ENCODE results near the gene PCMT1. TPM values are rescaled to one million over a fixed set of nuclear protein-coding genes. Genes with fewer than 3 reads are reported as not detected.

The PCMT1 gene
- total and polyA plus RNA-seq, 10 of the 15 experiments (the other 5 are each of a cell fraction or from before 2014, with no cell fraction given) = 48.5 to 126 (median 81.2) TPM

DNA sequence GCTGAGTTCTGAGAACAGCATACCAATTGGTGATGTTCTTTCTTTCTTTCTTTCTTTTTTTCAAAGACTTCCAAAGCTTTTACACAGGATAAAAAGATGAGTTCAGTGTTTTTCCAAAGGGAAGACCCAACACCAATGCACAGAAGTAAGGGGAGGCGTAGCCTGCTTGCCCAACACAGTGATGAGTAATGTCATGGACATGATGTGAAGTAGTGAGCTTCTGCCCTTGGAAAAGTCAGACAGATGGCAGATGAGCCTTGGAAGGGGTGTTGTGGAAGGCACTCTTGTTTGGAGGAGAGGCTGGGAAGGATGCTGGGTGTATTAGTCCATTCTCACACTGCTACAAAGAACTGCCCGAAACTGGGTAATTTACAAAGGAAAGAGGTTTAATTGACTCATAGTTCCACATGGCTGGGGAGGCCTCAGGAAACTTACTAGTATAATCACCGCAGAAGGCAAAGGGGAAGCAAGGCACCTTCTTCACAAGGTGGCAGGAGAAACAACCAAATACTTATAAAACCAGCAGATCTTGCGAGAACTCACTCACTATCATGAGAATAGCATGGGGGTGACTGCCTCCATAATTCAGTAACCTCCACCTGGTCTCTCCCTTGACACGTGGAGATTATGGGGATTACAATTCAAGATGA is 102.0 kb downstream of the PCMT1 start:
- no peaks in the 10 kb centered on the region for H3K79me2 ChIP-seq (ENCODE audit: control insufficient read depth, insufficient read depth, low read length)
- H3K27me3 ChIP-seq (replicated peaks in 1 of 2; ENCODE audit: control insufficient read depth in 2 of 2, insufficient read depth in 2 of 2, low read length in 1 of 2) = no peaks in the 10 kb centered on the region; a peak in 3 of 4 replicates
- no peak for FAIRE-seq
- ATAC-seq = peak; percentile 21; the same call in 2 of the 3 replicates
- intact Hi-C loops (cut with micrococcal nuclease; ENCODE audit: unreplicated experiment) = no loop called here
- H3K4me1 ChIP-seq (ENCODE audit: control insufficient read depth, insufficient read depth, low read length) = peaks cover 7% of the 10 kb centered on the region
- in situ Hi-C loops (cut with MboI) = no loop called here
- no TSS peak for BruUV-seq (replicated peaks)
- CTCF ChIA-PET = no interaction called here
- H3K9me3 ChIP-seq (replicated peaks; ENCODE audit: control insufficient read depth, insufficient read depth, low read length) = no peaks in the 10 kb centered on the region
- no peaks in the 10 kb centered on the region for H3K36me3 ChIP-seq (ENCODE audit: control insufficient read depth in 2 of 2, insufficient read depth in 2 of 2, low read length in 1 of 2)
- no peak for DNase-seq (ENCODE audit: low read depth, low spot score)
- POLR2A ChIA-PET = no interaction called here
- no peak for TF ChIP-seq SMAD5 (IDR thresholded peaks at IDR 0.05; ENCODE audit: low read depth)
- TF ChIP-seq, protein P1, sequence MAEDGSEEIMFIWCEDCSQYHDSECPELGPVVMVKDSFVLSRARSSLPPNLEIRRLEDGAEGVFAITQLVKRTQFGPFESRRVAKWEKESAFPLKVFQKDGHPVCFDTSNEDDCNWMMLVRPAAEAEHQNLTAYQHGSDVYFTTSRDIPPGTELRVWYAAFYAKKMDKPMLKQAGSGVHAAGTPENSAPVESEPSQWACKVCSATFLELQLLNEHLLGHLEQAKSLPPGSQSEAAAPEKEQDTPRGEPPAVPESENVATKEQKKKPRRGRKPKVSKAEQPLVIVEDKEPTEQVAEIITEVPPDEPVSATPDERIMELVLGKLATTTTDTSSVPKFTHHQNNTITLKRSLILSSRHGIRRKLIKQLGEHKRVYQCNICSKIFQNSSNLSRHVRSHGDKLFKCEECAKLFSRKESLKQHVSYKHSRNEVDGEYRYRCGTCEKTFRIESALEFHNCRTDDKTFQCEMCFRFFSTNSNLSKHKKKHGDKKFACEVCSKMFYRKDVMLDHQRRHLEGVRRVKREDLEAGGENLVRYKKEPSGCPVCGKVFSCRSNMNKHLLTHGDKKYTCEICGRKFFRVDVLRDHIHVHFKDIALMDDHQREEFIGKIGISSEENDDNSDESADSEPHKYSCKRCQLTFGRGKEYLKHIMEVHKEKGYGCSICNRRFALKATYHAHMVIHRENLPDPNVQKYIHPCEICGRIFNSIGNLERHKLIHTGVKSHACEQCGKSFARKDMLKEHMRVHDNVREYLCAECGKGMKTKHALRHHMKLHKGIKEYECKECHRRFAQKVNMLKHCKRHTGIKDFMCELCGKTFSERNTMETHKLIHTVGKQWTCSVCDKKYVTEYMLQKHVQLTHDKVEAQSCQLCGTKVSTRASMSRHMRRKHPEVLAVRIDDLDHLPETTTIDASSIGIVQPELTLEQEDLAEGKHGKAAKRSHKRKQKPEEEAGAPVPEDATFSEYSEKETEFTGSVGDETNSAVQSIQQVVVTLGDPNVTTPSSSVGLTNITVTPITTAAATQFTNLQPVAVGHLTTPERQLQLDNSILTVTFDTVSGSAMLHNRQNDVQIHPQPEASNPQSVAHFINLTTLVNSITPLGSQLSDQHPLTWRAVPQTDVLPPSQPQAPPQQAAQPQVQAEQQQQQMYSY (CRISPR knock-in tag; IDR thresholded peaks at IDR 0.05) = no peak
- no peak for TF ChIP-seq PAX8 (IDR thresholded peaks at IDR 0.05)
- TF ChIP-seq POLR2AphosphoS5 (IDR thresholded peaks at IDR 0.05; ENCODE audit: low read length) = no peak
- TF ChIP-seq POU2F2 (IDR thresholded peaks at IDR 0.05; ENCODE audit: borderline replicate concordance, low read depth, low read length) = no peak
- TF ChIP-seq RB1 (IDR thresholded peaks at IDR 0.05; ENCODE audit: borderline replicate concordance) = no peak
- TF ChIP-seq NFYB (IDR thresholded peaks at IDR 0.05; ENCODE audit: insufficient read depth, low read depth, low read length) = no peak
- TF ChIP-seq BRCA1 (IDR thresholded peaks at IDR 0.05; ENCODE audit: low read depth, low read length) = no peak
- TF ChIP-seq ASH2L (IDR thresholded peaks at IDR 0.05; ENCODE audit: borderline replicate concordance, low read depth) = no peak
- TF ChIP-seq, protein P2, sequence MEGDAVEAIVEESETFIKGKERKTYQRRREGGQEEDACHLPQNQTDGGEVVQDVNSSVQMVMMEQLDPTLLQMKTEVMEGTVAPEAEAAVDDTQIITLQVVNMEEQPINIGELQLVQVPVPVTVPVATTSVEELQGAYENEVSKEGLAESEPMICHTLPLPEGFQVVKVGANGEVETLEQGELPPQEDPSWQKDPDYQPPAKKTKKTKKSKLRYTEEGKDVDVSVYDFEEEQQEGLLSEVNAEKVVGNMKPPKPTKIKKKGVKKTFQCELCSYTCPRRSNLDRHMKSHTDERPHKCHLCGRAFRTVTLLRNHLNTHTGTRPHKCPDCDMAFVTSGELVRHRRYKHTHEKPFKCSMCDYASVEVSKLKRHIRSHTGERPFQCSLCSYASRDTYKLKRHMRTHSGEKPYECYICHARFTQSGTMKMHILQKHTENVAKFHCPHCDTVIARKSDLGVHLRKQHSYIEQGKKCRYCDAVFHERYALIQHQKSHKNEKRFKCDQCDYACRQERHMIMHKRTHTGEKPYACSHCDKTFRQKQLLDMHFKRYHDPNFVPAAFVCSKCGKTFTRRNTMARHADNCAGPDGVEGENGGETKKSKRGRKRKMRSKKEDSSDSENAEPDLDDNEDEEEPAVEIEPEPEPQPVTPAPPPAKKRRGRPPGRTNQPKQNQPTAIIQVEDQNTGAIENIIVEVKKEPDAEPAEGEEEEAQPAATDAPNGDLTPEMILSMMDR (IDR thresholded peaks at IDR 0.05 in 2 of 3, conservative IDR thresholded peaks at IDR 0.05 in 1 of 3; ENCODE audit: control insufficient read depth in 2 of 3, extremely low read depth in 1 of 3, insufficient read depth in 1 of 3, low read depth in 3 of 3, low read length in 3 of 3) = no peak
- TF ChIP-seq GABPA (IDR thresholded peaks at IDR 0.05; ENCODE audit: low read depth) = no peak
- TF ChIP-seq BMI1 (IDR thresholded peaks at IDR 0.05; ENCODE audit: borderline replicate concordance) = no peak
- TF ChIP-seq BCL11A (IDR thresholded peaks at IDR 0.05; ENCODE audit: low read depth, low read length) = no peak
- no peak for TF ChIP-seq SIX5 (IDR thresholded peaks at IDR 0.05; ENCODE audit: low read depth, low read length, severe bottlenecking)
- peak overlapping the region; percentile 30; the same call in 1 of the 2 replicates for H3K4me2 ChIP-seq (ENCODE audit: control insufficient read depth, insufficient read depth)
- H3K9ac ChIP-seq (ENCODE audit: control insufficient read depth, insufficient read depth, low read length) = no peak overlapping the region
- H2AFZ ChIP-seq (ENCODE audit: control insufficient read depth, low read depth, low read length) = no peak overlapping the region
- SMC1A ChIA-PET (ENCODE audit: uncharacterized antibody, unreplicated experiment) = interaction anchor here (0.6 kb wide), 1 partner anchor 552 kb away, joined by 3 read pairs; no protein-coding TSS in a partner anchor
- RAD21 ChIA-PET (ENCODE audit: unreplicated experiment) = no interaction called here
- no peaks in the 10 kb centered on the region for H4K20me1 ChIP-seq (ENCODE audit: control insufficient read depth, insufficient read depth)
- no peak overlapping the region for H3K27ac ChIP-seq (ENCODE audit: control insufficient read depth, insufficient read depth)
- WGBS (ENCODE audit: insufficient coverage, insufficient replicate concordance, low lambda C conversion rate, missing lambda C conversion rate) = 36% methylated on average over 5 of the region's 5 CpGs
- H3K4me3 ChIP-seq = no peak overlapping the region
